Esophagus muscularis mucosa (tissue), 4 donors: ENCODE data around the gene HDGFL3. TPM values are rescaled to one million over a fixed set of nuclear protein-coding genes. Genes with fewer than 3 reads are reported as not detected.
"Not testable (repeated sequence)": the region's sequence is repeated elsewhere in the genome, so short reads cannot be mapped to it uniquely, and the experiment has no call there.

Experiments used
- DNase-seq: peaks from one replicate; pipeline ENCODE4 v3.0.0-alpha.2; 2017; ENCODE audit errors: extremely low spot score
- H3K27ac ChIP-seq, 4 donors: fragments of 200-600 bp; sonication (generic); replicated peaks in 1 of 4; 1 replicate in 3 of 4; 2 replicates in 1 of 4; pipeline ENCODE4 v1.5.1; 2016 to 2019; ENCODE audit warnings: mild to moderate bottlenecking in 1 of 4
- H3K27me3 ChIP-seq, 4 donors: fragments of 200-600 bp; sonication (generic); one replicate each; pipeline versions ENCODE4 v1.5.1 to v1.6.0; 2016 to 2019
- H3K36me3 ChIP-seq, 4 donors: fragments of 200-600 bp; sonication (generic); one replicate each; pipeline ENCODE4 v1.5.1; 2016 to 2019
- H3K4me1 ChIP-seq, 4 donors: fragments of 200-600 bp; sonication (generic); one replicate each; pipeline ENCODE4 v1.5.1; 2016 to 2019
- H3K4me3 ChIP-seq, 4 donors: fragments of 200-600 bp; sonication (generic); 1 replicate in 2 of 4; 2 replicates in 2 of 4; pipeline ENCODE4 v1.5.1; 2016 to 2019; ENCODE audit warnings: mild to moderate bottlenecking in 4 of 4, moderate library complexity in 1 of 4
- H3K9me3 ChIP-seq, 4 donors: fragments of 200-600 bp; sonication (generic); 1 replicate in 3 of 4; 2 replicates in 1 of 4; pipeline ENCODE4 v1.5.1; 2016 to 2019
- CTCF ChIP-seq, 3 experiments: fragments of 200-600 bp in 2 of 3; fragments of 450-650 bp in 1 of 3; sonication (generic) in 2 of 3; IDR thresholded peaks; one replicate each; pipeline ENCODE4 v1.5.1; 2017 to 2019; ENCODE audit warnings: antibody characterized with exemption in 3 of 3, mild to moderate bottlenecking in 2 of 3, moderate library complexity in 1 of 3
- EP300 ChIP-seq: sonication (generic); formaldehyde crosslinking; IDR thresholded peaks from one replicate; pipeline ENCODE4 v1.6.1; 2017; ENCODE audit warnings: antibody characterized with exemption
- POLR2A ChIP-seq: fragments of 450-650 bp; IDR thresholded peaks from one replicate; pipeline ENCODE4 v1.6.1; 2017; ENCODE audit warnings: antibody characterized with exemption, moderate library complexity, mild to moderate bottlenecking, low read depth
- POLR2AphosphoS5 ChIP-seq, 2 donors: sonication (generic); formaldehyde crosslinking; IDR thresholded peaks; one replicate each; pipeline ENCODE4 v1.6.1; 2017; ENCODE audit warnings: antibody characterized with exemption in 2 of 2
- WGBS: methylation state at CpG from one replicate; pipeline ENCODE4 v1.1.5; 2018; 5-methylcytosine and 5-hydroxymethylcytosine counted together
- intact Hi-C: fragments of 100-400 bp; cut with DNase I; formaldehyde crosslinking; loops from one replicate; pipeline ENCODE4 v1.15.1; 2023
- total RNA-seq, 4 donors: library from RNA; depleted of rRNA; stranded (reverse); fragments of >200 nt; gene quantifications; one replicate each; pipeline versions ENCODE4 v1.1.0 to v1.2.1, GENCODE V29; 2016

The HDGFL3 gene
- total RNA-seq, 4 donors from 2014 or later: 38.1 to 72.6 (median 47.9) TPM

GRCh38 chr15:83153288-83153687 lies 54.3 kb downstream of the HDGFL3 start:
- no peak for DNase-seq
- peaks cover 31 to 74% (median 45%) of the 10 kb centered on the region in 4 donors for H3K36me3 ChIP-seq
- WGBS: 91% methylated on average over 1 of the region's 1 CpG
- no peak for TF ChIP-seq EP300
- no peak for TF ChIP-seq POLR2AphosphoS5 (IDR thresholded peaks at IDR 0.05)
- no peak for TF ChIP-seq CTCF (IDR thresholded peaks at IDR 0.05)
- TF ChIP-seq POLR2A: no peak
- H3K4me1 ChIP-seq: no peaks in the 10 kb centered on the region
- H3K4me3 ChIP-seq: no peak overlapping the region
- H3K9me3 ChIP-seq: no peaks in the 10 kb centered on the region
- H3K27me3 ChIP-seq: no peaks in the 10 kb centered on the region
- no peak overlapping the region for H3K27ac ChIP-seq
- intact Hi-C loops: no loop called here

- H3K4me1 ChIP-seq: no peaks in the 10 kb centered on the region
- H3K27ac ChIP-seq: no peak overlapping the region
- no peak overlapping the region for H3K4me3 ChIP-seq
- no peak for DNase-seq
- TF ChIP-seq POLR2AphosphoS5 (IDR thresholded peaks at IDR 0.05) (no peak), CTCF (IDR thresholded peaks at IDR 0.05) (no peak), EP300 (no peak), POLR2A (no peak)
- H3K27me3 ChIP-seq: no peaks in the 10 kb centered on the region
- peaks cover 34 to 79% (median 56%) of the 10 kb centered on the region in 4 donors for H3K36me3 ChIP-seq
- intact Hi-C loops: loop anchor here (10.0 kb wide), 1 partner anchor 60 kb away; no protein-coding TSS in a partner anchor
- WGBS: 95% methylated on average over 3 of the region's 3 CpGs
- no peaks in the 10 kb centered on the region for H3K9me3 ChIP-seq
Measured at GRCh38 chr15:83144771-83145170, 62.9 kb downstream of the HDGFL3 start.

GRCh38 chr15:83142151-83142550 lies 65.5 kb downstream of the HDGFL3 start:
- DNase-seq, H3K9me3 ChIP-seq, H3K4me1 ChIP-seq, H3K27me3 ChIP-seq, H3K4me3 ChIP-seq, H3K27ac ChIP-seq: not testable (repeated sequence)
- 93% methylated on average over 3 of the region's 3 CpGs for WGBS
- intact Hi-C loops: loop anchor here (10.0 kb wide), 1 partner anchor 57 kb away; no protein-coding TSS in a partner anchor
- peaks cover 19 to 66% (median 46%) of the 10 kb centered on the region in 4 donors for H3K36me3 ChIP-seq

- no peaks in the 10 kb centered on the region for H3K4me1 ChIP-seq
- no peak overlapping the region for H3K27ac ChIP-seq
- intact Hi-C loops: no loop called here
- DNase-seq: no peak
- TF ChIP-seq POLR2A (no peak), POLR2AphosphoS5 (IDR thresholded peaks at IDR 0.05) (no peak), EP300 (no peak), CTCF (IDR thresholded peaks at IDR 0.05) (no peak)
- H3K27me3 ChIP-seq: no peaks in the 10 kb centered on the region
- no peaks in the 10 kb centered on the region for H3K9me3 ChIP-seq
- H3K36me3 ChIP-seq: peaks cover 8 to 40% (median 26%) of the 10 kb centered on the region in 4 donors
- H3K4me3 ChIP-seq: no peak overlapping the region
- 91% methylated on average over 4 of the region's 4 CpGs for WGBS
Measured at GRCh38 chr15:83132861-83133523, 74.6 kb downstream of the HDGFL3 start.

- no peaks in the 10 kb centered on the region for H3K27me3 ChIP-seq
- H3K4me1 ChIP-seq: no peaks in the 10 kb centered on the region
- no peak overlapping the region for H3K27ac ChIP-seq
- intact Hi-C loops: no loop called here
- no peak overlapping the region for H3K4me3 ChIP-seq
- peaks cover 8 to 38% (median 19%) of the 10 kb centered on the region in 4 donors for H3K36me3 ChIP-seq
- no peaks in the 10 kb centered on the region for H3K9me3 ChIP-seq
- TF ChIP-seq CTCF (IDR thresholded peaks at IDR 0.05) (no peak), EP300 (no peak), POLR2AphosphoS5 (IDR thresholded peaks at IDR 0.05) (no peak), POLR2A (no peak)
- 95% methylated on average over 2 of the region's 2 CpGs for WGBS
- no peak for DNase-seq
Measured at GRCh38 chr15:83129791-83130190, 77.8 kb downstream of the HDGFL3 start.
